ENCODE measurements around the gene BOK. TPM values are rescaled to one million over a fixed set of nuclear protein-coding genes. Genes with fewer than 3 reads are reported as not detected.
"Not testable (repeated sequence)": the region's sequence is repeated elsewhere in the genome, so short reads cannot be mapped to it uniquely, and the experiment has no call there.

BOK gene
- polyA plus RNA-seq, 1 donor, result 69.5 TPM

GRCh38 chr2:241572915-241573651, 14.5 kb downstream of the BOK start:
- not testable (repeated sequence) for DNase-seq

- no peak for DNase-seq
Measured at GRCh38 chr2:241573741-241574140, 15.2 kb downstream of the BOK start.

DNA sequence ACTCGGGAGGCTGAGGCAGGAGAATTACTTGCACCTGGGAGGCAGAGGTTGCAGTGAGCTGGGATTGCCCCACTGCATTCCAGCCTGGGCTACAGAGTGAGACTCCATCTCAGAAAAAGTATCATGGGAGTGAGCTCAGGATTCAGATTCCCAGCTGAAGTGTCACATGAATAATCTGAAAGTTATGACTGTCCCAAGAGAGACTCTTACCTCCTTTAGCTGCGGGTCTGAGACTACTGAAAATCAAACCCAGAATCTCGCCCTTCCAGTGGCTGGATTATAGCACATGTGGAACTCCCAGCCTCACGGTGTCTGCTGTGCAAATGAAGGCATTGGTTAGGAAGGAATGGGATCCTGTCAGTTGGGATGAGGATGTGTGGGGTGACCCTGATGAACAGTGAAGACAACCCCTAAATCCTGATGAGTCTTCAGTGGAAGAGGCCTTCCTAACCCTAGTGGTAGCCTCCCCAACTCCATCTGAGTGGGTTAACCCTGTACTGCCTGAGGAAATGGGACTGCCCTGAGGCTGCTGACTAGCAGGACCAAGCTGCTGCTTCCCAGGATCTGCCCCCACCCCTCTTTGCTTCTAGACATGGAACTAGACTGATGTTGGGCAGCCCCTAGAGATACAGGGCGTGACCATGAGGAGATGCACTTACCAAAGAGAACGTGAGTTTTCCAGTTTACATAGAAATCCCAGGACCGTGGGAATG, 16.5 kb downstream of the BOK start:
- no peak for DNase-seq

DNA sequence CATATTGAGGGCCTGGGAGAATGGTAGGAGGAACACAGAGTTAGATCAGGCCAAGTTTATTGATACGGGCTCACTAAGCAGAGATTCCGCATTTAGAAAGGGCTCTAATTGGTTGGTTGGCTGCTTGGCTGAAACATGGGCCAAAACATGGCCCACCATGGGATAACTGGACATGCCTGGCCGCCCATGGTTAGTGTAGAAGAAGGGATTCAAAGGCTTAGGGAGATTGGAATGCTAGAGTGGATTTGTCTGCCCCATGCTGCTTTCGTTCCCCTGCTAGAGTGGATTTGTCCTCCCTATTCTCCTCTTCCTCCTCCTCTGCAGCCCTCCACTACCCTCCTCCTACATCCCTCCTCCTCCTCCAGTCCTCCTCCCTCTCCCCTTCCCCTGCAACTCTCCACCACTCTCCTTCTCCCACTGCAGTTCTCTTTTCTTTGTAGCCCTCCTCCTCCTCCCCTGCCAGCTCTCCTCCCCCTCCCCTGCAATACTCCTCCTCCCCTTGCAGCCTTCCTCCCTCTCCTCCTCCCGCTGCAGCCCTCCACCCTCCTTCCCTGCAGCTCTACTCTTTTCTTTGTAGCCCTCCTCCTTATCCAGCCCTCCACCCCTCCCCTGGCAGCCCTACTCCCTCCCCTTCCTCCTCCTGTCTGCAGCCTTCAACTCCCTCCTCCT, 17.2 kb downstream of the BOK start:
- no peak for DNase-seq

DNA sequence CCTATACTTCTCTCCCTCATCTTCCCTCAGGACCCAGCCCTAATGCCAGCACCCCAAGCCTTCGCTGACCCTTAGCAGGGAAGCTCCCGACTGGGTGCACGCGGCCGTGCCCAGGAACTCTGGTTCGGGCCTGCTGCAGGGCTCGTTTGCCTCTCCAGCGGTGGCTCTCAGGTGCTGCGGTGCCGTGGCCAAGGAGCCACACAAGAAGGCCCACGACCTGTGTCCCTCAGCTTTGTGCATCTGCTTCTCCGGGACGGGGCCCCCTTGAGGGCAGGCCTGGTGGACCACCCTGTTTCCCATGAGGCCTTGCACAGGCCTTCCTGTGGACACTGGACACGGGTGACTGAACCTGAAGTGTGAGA, 17.7 kb downstream of the BOK start:
- DNase-seq, result no peak

DNA sequence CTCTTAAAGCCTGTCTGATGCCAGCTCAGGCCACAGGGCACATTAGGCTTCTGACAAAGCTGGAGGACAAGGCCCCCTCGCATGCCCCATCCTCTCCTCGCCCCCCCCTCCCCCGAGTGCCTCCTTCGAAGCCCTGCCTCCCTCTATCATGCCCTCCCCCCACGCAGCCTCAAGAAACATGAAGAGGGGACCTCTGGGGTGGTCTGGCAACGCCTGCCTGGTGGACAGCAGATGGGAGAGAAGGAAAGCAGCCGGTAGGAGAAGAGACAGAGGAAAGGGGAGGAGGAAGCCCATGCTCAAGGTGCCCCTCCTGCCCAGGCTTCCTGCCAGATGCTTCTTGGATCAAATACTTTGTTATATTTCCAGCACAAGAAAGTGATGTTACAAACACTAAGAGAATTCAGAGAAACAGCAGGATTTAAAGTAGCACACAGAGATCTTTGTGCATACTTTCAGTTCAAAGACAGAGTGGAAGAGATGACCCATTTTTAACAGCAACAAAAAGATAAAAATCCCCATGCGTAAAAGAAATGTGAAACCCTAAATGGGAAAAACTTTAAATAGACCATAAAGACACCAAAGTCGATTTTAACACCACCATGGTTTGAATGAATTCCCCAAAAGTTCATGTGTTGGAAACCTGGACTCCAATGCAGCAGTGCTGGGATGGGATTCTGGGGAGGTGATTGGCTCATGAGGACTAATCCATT, 19.0 kb downstream of the BOK start:
- peak; percentile 74 for DNase-seq

GRCh38 chr2:241579281-241579680, 20.7 kb downstream of the BOK start:
- DNase-seq, result no peak

- no peak for DNase-seq
Measured at GRCh38 chr2:241582328-241582727, 23.8 kb downstream of the BOK start.

- DNase-seq, result no peak
Measured at GRCh38 chr2:241582806-241583205, 24.3 kb downstream of the BOK start.

GRCh38 chr2:241584436-241584835, 25.9 kb downstream of the BOK start:
- no peak for DNase-seq

- no peak for DNase-seq
Measured at GRCh38 chr2:241586564-241587264, 28.2 kb downstream of the BOK start.

DNA sequence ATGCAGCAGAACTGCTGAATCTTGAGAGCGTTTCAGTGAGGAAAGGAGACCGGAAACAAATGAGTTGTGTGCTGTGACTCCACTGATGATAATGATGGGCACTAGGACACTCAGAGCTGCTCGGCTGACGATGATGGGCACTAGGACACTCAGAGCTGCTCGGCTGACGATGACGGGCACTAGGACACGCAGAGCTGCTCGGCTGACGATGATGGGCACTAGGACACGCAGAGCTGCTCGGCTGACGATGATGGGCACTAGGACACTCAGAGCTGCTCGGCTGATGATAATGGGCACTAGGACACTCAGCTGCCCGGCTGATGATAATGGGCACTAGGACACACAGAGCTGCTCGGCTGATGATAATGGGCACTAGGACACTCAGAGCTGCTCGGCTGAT, 31.3 kb downstream of the BOK start:
- not testable (repeated sequence) for DNase-seq

GRCh38 chr2:241590496-241591455, 32.2 kb downstream of the BOK start:
- not testable (repeated sequence) for DNase-seq

GRCh38 chr2:241592126-241592845, 33.7 kb downstream of the BOK start:
- DNase-seq, result no peak

GRCh38 chr2:241593271-241593670, 34.7 kb downstream of the BOK start:
- DNase-seq, result no peak

- DNase-seq, result no peak
Measured at GRCh38 chr2:241595600-241596140, 37.1 kb downstream of the BOK start.

DNA sequence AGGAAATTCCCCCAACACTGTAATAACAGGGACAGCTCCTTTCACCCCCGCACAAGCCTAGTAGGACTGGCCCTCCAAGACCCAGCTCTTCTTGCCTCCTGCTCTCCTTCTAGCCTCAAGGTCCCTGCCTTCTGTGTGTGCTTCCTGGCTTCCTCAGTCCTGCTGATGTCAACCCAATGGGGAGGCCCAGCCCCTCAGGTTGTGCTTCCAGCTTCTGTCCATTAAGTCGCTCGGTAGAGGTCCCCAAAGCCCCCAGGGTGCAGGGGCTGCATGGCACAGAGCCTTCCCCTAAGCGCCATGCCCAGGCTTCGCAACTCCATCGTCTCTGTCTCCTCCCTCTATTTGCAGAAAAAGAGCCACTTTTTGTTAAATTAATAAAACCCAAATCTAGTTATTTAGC, 39.0 kb downstream of the BOK start:
- no peak for DNase-seq

DNA sequence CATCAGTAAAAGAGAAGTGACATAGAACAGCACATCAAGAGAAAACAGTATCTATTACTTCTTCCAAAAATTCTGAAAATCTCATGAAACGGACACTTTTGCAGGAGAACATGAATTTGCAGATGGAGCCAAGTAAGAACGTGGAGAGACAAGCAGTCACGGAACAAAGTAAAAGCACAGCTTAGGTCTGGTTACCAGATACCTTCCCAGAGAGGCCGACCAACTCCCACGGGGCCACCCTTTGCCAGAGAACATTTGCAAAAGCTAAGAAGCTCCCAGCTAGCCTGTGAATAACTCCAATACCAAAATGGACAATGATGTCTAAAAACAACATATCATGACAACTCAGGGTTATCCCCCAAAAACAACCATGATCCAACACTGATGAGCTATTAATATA, 39.5 kb downstream of the BOK start:
- DNase-seq, result no peak

DNA sequence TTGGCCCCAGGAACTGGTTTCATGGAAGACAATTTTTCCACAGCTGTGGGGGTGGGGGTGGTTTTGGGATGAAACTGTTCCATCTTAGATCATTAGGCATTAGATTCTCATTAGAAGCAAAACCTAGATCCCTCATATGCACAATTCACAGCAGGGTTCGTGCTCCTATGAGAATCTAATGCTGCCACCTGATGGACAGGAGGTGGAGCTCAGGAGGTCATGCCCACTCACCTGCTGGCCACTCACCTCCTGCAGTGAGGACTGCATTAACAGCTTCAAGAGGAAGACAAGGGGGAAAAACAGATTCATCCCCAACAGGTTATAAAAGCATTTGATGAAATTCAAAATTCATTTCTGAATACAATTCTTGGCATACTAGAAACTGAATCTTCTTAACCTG, 39.9 kb downstream of the BOK start:
- DNase-seq, result no peak

GRCh38 chr2:241599615-241600014, 41.1 kb downstream of the BOK start:
- no peak for DNase-seq

Data from hindlimb muscle (tissue), 1 donor.